GM21717 (cell line): Measurements from ENCODE around the gene FDPS.

Experiments used
- ATAC-seq: cut with Tn5 transposase; IDR thresholded peaks from one replicate; pipeline ENCODE4 v1.9.1; 2021; ENCODE audit warnings: mild to moderate bottlenecking, moderate library complexity; ENCODE audit not compliant: unreplicated experiment

Gene FDPS

DNA sequence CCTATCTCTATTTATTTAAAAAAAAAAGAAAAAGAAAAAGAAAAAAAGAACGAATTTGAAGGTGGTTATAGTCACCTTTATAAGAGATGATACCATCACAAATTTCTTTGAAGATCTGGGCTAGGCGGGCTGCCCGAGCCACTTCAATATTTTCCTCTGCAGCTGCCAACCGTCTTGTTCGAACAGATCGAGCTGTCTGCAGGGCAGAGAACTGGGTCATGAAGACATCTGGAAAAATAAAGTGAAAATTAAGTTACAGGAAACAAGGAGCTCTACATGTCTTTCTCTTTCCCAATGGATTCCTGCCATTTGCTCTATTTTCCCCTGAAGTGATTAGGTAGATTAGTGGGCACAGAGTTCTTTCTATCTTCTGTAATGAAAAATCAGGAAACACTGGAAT, 44.0 kb downstream of the FDPS start:
- no peak for ATAC-seq

GRCh38 chr1:155360051-155360450, 51.4 kb downstream of the FDPS start:
- ATAC-seq, result no peak
